Fibroblast of skin of abdomen (primary cell): Measurements from ENCODE around the gene RGL1.
A peak's percentile ranks its signal among the peaks of the same experiment; 100 is the strongest.

Experiments used
- DNase-seq: peaks from one replicate; pipeline ENCODE4 v3.0.0-alpha.2; 2013

The RGL1 gene

DNA sequence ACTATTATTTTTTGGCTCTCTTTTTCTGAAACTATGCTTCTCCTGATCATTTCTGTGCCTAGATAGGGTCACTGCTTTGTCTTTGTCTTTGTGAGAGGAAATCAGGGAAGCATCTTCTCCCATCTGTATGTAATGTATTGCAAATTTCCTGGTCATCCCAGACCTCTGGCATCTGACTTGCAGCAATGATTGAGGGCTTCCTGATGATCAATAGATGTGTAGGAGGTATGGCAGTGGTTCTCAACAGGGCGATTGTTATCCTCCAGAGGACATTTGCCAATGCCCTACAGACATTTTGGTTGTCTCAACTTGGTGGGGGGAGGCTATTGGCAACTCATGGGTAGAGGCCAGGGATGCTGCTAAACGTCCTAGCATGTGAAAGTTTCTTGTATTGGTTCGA lies 64.7 kb downstream of the RGL1 start:
- no peak for DNase-seq

DNA sequence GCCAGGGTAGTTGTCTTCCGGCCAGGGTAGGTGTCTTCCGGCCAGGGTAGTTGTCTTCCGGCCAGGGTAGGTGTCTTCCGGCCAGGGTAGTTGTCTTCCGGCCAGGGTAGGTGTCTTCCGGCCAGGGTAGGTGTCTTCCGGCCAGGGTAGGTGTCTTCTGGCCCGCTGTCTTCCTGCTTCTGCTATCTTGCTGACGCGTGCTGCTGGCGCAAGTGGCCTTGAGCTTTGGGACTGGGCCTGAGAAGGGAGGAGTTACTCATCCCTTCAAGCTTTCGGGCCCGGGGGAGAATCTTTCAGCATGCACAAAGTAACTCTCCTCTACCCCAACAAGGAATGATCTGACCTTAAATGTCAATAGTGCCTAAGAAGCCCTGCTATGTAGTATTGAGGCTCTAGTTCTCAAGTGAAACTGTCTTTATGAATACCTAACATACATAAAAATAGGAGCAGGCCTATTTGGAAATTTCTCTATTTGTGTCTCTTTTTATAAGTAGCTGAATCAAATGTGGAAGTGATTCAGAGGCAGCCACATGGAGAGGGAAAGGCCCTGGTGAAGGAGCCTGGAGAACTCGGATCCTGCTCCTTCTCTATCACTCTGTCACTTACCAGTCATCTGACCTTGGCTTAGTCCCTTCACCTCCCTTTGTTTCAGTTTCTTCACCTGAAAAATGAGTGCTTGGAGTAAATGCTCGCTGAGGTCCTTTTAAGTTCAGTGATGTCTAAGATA lies 65.6 kb downstream of the RGL1 start:
- DNase-seq, result no peak

DNA sequence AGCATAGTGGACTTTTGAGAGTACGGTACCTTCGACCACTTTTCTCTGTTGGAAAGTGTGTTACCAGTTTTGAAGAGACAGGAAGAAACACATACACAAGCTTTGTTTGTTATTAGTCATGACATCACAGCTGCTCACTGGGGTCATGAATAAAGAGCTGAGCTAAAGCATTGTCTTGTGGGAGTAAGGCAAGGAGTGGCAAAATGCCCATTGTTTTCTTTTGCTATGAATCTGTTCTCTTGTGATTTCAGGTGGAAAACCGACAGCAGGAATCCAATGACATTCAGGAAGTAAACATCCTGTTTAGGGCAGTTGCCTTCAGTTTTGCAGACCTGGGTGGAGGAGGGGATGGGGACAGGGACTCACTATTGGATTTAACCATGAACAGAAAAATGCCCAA lies 66.2 kb downstream of the RGL1 start:
- no peak for DNase-seq

DNA sequence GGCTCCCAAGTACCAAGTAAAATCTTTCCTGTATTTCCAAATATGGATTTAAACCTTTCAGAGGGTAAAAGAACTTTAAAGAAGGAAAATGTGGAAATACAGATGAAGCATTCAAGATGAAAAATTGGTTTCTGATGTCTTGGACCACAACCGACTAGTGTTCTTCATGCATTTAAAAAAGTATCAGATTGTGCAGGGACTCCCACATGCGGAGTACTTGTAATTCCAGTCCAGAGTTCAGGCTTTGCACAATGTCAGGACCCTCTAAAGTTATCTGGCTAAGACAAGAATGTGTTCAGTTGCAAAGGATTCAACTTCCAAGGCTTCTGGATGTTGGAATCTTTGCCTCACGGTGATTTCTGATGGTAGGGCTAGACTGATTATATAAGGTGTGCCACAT lies 66.7 kb downstream of the RGL1 start:
- no peak for DNase-seq

DNA sequence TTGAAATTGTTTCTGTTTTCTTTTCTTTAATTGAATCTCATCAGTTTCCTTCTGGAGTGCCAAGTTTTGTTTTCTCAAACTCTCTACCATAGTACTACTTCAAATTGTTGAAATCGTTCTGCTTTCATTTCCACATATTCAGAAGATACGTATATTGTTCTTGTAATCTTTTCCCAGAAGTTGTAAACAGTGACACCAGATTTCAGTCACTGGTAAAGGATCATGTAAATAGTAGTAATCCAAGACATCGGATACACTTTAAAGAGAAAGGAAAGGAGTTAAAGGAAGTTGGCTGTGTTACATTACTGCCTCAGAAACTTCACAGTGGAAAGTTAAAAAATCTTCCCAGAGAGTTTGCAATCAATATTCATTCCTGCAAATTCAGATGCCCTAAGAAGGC lies 67.5 kb downstream of the RGL1 start:
- DNase-seq, result no peak

DNA sequence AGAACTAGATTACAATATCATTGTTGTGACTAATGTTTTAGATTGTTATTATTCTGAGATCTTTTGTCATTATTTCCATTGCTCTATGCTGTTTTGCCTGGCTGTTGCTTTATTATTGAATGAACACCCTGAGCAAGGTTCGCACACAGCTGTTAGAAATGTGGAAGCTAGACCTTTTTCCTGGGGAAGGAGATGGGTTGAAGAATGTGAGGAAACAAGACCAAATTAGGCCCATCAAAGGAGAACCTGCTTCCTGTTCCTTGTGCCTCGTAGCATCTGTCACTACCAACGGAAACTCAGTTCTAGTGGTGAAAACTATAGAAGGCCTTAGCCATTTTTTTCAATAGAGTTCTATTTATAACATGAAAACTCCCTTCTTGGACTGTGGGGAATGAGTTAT lies 68.7 kb downstream of the RGL1 start:
- no peak for DNase-seq

DNA sequence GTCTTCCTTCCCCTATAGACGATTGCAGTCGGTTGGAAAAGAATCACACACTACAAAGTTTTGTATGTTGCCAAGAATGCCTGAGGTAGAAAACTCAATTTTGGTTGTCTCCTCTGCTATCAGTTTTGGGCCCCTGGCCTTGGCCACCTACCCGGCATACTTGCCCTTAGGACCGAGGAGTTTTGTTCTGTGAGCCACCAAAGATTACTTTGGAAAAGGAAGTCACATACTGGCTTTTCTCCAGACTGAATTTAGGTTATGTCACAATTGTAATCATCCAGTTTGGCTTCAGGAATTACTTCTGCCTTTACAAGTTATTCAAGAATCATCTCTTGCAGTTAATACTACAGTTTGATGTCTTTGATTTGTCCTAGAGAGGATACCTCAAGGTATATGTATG lies 71.4 kb downstream of the RGL1 start:
- no peak for DNase-seq

DNA sequence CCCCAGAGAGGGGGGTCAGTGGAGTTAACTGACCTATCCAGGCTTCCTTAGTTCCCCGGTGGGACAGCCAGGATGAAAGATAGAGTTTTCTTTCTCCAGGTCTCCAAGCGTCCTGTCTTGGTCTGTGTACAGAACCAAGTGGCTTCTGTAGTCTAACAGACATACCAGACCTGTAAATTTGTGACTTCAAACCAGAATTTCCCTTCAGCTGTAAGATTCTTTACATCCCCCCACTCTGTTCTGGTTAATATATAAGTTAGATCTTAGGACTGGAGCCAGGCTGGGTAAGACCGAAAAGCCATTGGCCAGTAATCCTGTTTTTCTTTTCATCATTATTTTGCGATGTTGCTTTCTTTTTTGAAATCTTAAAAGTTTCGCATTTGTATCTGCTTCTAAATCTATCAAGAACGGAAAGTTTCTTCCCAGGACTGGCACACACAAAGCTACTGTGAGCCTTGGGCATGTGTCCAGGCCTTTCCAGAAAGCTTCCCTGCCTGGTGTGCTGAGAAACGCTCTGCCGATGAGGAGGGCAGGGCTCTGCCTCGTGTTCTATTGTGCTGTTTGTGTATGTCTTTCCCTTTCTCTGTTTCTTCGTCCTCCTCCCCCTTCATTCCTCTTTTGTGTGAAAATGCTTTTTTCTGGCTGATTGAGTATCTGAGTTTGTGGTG lies 72.3 kb downstream of the RGL1 start:
- no peak for DNase-seq

DNA sequence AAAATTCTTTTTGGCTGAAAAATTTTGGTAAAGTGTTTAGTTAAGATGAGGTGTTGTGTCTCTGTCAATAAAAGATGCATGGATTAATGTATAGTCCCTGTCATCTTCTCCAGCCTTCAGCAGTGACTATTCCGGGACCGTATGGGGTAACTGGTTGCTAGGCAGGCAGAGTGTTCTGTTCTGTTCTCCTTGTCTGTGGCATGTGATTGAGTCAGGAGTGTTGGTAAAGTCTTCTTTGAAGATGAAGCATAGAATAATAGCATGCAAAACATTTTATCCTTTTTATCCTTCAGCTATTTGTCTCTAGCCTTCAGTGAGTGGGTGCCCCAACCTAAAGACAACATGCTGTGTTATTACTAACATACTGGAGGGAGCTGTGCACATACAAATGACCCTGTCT lies 74.6 kb downstream of the RGL1 start:
- DNase-seq, result no peak

DNA sequence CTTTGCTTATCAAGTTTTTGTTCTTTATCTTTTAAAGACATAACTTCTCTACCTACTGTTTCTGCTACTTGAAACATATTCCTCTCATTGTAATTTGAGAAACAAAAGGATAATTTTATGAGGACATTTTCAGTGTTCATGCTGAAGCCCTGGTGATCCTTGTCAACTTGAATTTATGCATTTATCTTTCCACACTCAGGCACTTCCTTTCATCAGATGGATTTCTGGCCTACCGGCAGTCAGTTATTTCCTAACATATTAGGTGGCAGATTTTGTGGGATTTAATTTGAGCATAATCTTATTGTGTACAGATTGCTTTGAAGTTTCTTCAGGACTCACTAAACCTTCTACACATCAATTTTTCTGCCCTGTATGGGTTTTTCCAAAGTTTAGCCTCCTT lies 75.0 kb downstream of the RGL1 start:
- no peak for DNase-seq

DNA sequence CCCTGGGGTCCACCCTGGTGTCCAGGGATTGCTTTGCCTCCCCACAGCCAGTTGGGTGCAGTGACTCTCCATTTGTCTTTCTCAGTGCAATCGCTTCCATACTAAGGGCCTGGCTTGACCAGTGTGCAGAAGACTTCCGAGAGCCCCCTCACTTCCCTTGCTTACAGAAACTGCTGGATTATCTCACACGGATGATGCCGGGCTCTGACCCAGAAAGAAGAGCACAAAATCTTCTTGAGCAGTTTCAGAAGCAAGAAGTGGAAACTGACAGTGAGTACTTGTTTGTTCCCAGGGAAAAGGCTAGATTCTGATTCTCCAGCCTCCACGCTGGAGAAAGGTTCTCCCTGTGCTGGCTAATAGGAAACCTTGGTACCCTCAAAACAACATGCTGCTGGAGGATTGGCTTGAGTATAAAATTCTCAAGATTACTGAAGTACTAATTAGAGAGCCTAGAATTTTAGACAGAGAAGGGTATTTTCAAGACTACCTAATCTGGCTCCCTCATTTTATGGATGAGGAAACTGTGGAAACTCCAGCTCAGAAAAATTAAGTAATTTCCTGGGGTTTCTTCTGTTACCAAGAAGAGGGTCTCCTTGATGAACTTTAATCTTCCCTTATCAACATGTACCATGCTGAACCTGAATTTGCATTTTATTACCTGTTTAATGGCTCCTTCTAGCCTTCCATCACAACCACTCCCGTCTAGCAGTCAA lies 75.8 kb downstream of the RGL1 start:
- no peak for DNase-seq

DNA sequence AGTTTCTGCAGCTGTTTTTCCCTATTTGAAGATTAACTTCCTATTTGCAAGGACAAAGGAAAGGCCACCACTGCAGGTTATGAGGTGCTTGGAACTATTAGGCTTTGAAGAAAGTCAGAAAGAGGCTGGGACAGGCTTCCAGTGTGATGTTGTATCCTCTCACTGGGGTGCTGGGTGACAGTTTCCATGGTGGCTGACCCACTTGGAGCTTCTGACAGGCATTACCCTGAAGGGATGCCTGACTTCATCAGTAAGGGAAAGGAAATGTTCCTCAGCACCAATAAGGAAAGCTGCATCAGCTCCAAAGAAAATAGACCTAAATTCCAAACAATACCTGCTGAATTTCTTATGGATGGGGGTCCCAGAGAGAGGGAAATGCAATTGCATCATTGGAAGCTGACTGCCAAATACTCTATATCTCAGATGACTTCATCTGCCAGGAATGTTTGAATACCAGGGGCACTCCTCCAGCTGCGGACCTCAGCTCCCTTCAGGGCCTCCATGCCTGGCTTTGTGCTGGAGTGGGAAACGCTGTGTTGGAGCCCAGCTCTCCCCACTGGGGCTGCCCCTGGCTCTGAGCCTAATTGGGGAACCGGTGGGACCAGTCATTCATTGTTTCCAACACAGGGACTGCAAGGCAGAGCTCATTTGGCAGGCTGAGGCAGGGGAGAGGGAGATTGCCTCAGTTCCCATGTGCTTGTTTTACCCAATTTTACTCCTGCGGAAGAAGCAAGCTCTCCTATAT lies 76.6 kb downstream of the RGL1 start:
- peak; percentile 88 for DNase-seq

DNA sequence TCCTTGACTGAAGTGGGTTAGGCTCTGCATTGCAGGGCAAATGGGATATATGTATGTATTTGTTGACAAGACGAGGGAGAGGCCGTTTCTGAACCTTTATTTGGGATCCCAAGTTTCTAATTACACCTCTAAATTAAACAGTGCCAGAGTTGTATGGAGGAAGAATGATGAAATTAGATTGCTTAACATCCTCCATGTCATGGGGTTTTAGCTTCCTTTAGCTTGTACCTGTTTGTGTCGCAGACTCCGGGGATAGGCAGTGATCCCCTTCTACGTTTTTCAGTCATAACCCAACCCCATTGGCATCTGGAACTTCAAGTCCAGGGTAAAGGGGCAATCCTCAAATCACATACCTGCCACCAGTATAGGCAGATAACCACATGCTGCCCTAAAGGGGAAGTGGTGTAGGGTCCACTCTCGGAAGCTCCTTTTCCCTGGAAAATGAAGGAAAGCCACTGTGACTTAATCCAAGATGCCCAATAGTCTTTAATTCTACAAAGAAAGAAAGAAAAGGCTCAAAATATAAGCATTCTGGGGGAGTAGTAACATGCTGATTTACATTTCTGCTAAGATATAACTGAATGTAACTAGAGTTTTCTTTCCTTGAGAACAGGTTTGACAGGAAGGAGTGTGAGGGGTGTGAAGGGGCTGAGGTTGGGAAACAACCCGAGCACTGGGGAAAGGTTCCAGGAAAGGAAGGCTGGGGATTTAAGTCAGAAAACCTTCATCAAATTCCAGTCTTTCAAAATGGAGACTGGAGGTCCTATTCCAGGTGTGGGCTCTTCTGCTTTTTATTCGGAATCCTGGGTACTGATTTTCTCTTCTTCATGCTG lies 77.6 kb downstream of the RGL1 start:
- DNase-seq, result no peak

DNA sequence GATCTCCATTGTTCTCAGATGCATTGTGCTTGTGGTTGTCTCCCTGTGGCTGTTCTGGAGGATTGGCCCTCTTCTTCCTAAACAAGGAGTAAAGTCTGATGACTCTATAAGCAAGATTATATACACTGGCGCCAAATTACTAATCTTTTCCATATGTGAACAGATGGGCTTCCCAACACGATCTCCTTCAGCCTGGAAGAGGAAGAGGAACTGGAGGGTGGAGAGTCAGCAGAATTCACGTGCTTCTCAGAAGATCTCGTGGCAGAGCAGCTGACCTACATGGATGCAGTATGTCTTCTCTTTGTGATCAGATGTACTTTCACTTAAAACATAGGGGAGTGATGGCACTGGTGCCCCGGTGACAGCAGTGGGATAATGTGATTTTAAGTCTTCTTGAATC lies 78.7 kb downstream of the RGL1 start:
- peak; percentile 66 for DNase-seq

DNA sequence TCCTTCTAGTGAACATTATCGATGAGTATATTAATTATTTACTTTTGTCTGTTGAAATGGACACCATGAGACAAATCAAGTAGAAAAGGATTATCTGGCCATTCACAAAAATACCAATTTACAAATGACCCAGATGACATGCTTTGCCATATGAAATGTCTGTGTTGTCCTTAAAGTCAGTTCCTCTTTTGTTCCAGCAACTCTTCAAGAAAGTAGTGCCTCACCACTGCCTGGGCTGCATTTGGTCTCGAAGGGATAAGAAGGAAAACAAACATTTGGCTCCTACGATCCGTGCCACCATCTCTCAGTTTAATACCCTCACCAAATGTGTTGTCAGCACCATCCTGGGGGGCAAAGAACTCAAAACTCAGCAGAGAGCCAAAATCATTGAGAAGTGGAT lies 79.6 kb downstream of the RGL1 start:
- DNase-seq, result no peak

DNA sequence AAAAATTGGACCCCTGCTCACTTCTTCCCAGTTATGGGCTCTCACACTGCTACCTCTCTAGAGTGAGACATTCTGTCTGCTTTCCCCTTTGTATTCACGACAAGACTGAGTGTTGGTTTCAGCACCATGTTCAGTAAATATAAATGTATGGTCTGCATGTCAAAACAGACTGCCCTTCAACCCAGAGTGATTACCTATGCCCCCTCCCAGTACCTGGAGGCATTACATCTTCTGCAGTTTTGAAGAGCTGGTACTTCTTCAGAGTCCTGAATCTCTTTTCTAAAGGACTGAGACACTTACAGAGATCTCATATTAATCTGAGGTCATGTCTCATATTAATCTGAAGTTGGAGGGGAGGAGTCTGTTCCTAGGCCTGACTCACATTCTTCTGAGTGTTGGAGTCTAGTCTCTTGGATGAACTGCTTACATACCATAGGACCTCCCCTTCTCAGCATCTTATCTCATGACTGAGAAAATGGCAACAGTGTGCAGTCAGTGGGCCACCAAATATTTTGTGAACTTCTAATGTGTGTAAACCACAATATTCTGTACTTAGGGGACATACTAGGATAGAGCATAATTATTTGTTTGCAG lies 80.3 kb downstream of the RGL1 start:
- DNase-seq, result no peak

DNA sequence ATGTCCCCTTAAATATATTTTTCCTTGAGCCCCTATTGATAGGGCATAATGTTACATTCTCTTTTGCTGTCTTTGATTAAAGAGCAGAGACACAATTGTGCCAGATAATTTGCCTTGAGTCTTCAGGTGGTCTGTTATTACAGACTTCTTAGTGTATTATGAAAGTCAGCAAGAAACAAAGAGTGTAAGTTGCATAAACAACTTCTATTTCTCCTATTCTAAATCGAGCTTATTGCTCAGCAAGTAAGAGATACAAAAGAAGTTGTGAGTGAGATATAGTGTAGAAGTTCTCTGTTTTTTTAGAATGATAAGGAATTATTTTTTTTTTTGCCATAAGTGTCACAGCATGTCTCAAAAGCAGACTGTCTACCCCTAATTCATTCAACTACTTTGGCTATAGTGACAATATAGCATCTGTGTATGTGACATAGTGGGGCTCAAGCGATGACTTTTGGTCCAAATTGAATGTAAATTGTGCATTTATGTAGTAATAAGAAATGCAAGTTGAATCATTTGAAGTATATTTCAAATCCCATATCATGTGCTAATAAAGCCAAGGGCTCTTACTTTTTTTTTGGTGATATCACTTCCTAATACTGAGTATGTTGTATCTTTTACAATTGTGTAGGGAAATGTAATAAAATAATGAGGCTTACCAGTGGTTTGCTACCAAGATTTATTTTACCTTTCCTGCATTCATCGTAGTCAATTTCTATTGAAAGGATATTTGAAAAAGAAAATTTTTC lies 81.3 kb downstream of the RGL1 start:
- no peak for DNase-seq

DNA sequence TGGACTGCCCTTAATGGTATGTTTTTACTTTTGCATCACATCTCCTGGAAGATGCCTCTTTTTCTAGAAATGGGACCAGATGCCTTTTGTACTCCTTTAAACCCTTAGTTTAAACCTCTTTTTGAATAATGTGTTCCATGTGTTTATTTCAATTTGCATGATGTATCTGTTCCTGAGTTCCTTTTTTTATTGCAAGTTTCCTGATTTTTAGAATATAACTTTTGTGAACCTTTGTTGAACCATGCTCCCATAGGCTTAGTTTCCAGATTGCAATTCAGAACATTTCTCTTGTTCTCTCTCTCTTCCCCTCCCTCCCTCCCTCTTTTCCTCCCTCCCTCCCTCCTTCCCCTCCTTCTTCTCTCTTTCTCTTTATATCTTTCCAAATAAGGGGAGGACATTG lies 81.9 kb downstream of the RGL1 start:
- no peak for DNase-seq

DNA sequence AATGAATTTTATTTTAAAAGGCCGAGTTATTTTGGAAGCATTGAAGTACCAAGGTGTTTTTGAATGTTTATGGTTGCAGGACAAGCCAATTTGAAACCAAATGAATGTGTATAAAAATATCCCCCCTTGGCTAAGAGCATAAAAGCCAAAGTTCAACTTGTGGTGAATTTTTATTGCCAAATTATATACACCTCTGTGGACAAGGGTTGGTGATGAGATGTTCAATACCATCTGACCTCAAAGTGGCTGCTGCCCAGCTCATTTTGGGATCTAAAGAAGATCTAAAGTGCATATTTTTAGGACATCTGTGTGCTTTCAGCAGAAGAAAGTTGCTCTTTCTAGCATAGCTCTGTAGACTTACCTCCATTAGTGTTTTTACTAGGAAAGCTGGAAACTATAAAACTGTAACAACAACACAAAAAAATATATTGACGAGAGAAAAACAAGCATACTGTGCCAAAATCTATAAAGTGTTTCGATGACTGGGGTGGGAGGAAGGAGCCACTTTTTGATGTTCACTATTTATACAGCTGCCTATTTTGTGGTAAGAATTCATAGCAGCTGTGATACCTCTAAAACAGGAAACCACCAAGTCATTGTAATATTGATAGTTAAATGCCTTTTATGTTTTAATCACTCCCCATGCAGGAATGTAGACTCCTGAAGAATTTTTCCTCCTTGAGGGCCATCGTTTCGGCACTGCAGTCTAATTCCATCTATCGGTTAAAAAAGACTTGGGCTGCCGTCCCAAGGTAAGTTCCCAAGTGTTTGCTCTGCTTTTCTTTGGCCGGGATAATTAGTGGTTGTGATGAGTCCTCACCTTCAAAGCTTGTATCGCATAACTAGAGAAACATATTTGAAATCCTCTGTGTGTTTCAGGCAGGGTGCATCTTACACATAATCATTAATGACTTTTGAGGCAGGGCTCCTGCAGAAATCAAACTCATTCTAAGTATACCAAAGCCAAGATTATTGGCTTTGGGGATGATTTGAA lies 83.2 kb downstream of the RGL1 start:
- DNase-seq, result peak; percentile 33

DNA sequence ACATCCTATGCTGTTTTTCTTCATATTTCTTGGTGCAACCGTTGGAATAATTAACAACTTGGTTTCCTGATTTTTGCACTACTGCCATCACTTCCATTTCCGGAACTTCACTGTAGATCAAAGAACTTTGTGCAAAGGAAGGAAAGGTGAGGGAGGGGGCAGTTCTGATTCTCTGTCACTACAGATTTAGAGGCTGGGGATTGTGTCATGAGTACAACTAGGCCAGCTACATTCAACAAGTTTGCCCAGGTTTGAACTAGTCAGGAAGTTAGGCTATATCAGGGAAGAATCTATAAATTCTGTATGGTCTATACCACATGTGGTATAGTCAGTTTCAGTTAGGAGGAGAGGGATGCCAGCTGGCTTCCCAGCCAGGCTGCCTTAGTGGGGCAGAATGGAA lies 84.2 kb downstream of the RGL1 start:
- no peak for DNase-seq
